Measurements from ENCODE around the gene AADACL3.

AADACL3 gene

GRCh38 chr1:12769976-12770505 lies 54.1 kb downstream of the AADACL3 start:
- no peak for DNase-seq

- DNase-seq: no peak
Measured at GRCh38 chr1:12770620-12771019, 54.7 kb downstream of the AADACL3 start.

- DNase-seq: no peak
Measured at GRCh38 chr1:12771186-12771585, 55.3 kb downstream of the AADACL3 start.

GRCh38 chr1:12772520-12772919 lies 56.6 kb downstream of the AADACL3 start:
- DNase-seq: no peak

GRCh38 chr1:12773438-12773837 lies 57.5 kb downstream of the AADACL3 start, which contains the start of gene PRAMEF12:
PRAMEF12 (plus strand) TSS chr1:12773738; CDS start chr1:12774868, 1,130 bp downstream.
- no peak for DNase-seq

- no peak for DNase-seq
Measured at GRCh38 chr1:12774801-12775345, 59.0 kb downstream of the AADACL3 start.

- DNase-seq: no peak
Measured at GRCh38 chr1:12775443-12775842, 59.5 kb downstream of the AADACL3 start.

- no peak for DNase-seq
Measured at GRCh38 chr1:12776801-12777557, 61.1 kb downstream of the AADACL3 start.

Data from CD4-positive, alpha-beta T cell treated with Interleukin-21 for 1 hour (primary cell).